Astrocyte of the spinal cord (primary cell): ENCODE results near the gene FAR1.

Experiments
- DNase-seq: peaks from one replicate; pipeline ENCODE4 v3.0.0; 2011; ENCODE audit warnings: low read depth, low spot score
- H3K4me3 ChIP-seq: 2 replicates; pipeline ENCODE4 v1.5.1; 2011; ENCODE audit warnings: low read depth, mild to moderate bottlenecking, low read length, moderate library complexity
- CTCF ChIP-seq: IDR thresholded peaks from 2 replicates; pipeline ENCODE4 v1.5.1; 2012; ENCODE audit warnings: low read depth, mild to moderate bottlenecking, low read length, inconsistent platforms
- in situ Hi-C: cut with HindIII; loops from 2 replicates; pipeline ENCODE4 v1.10.0; 2017; ENCODE audit warnings: low sequenced_read_pairs

FAR1 gene

GRCh38 chr11:13701506-13701905, 33.0 kb downstream of the FAR1 start:
- H3K4me3 ChIP-seq, result no peak overlapping the region
- TF ChIP-seq CTCF, result no peak
- no peak for DNase-seq
- in situ Hi-C loops, result no loop called here

- in situ Hi-C loops, result no loop called here
- no peak for TF ChIP-seq CTCF
- DNase-seq, result no peak
These were observed 33.6 kb downstream of the FAR1 start for GRCh38 chr11:13702071-13702470.

GRCh38 chr11:13705710-13706109, 37.2 kb downstream of the FAR1 start:
- in situ Hi-C loops, result no loop called here
- TF ChIP-seq CTCF, result no peak
- no peak for DNase-seq
- H3K4me3 ChIP-seq, result no peak overlapping the region

More at GRCh38 chr11:13702071-13702470, 33.6 kb downstream of the FAR1 start:
- no peak overlapping the region for H3K4me3 ChIP-seq

- DNase-seq, result no peak
- TF ChIP-seq CTCF, result no peak
- in situ Hi-C loops, result no loop called here
These were observed 45.5 kb downstream of the FAR1 start for GRCh38 chr11:13713982-13714381.

GRCh38 chr11:13717331-13717730, 48.9 kb downstream of the FAR1 start:
- no peak overlapping the region for H3K4me3 ChIP-seq
- DNase-seq, result peak; percentile 70
- in situ Hi-C loops, result no loop called here
- TF ChIP-seq CTCF, result no peak

More at GRCh38 chr11:13713982-13714381, 45.5 kb downstream of the FAR1 start:
- no peak overlapping the region for H3K4me3 ChIP-seq

GRCh38 chr11:13718394-13718793, 49.9 kb downstream of the FAR1 start:
- DNase-seq, result no peak
- H3K4me3 ChIP-seq, result no peak overlapping the region
- in situ Hi-C loops, result no loop called here
- no peak for TF ChIP-seq CTCF

- in situ Hi-C loops, result no loop called here
- H3K4me3 ChIP-seq, result no peak overlapping the region
- no peak for DNase-seq
- TF ChIP-seq CTCF, result no peak
These were observed 52.5 kb downstream of the FAR1 start for GRCh38 chr11:13720940-13721339.
